GM21447 (cell line): ENCODE data around the gene RBM19.
"Not testable (repeated sequence)": the region's sequence is repeated elsewhere in the genome, so short reads cannot be mapped to it uniquely, and the experiment has no call there.

Source experiments
- ATAC-seq: cut with Tn5 transposase; IDR thresholded peaks from one replicate; pipeline ENCODE4 v1.9.1; 2021; ENCODE audit not compliant: unreplicated experiment

The RBM19 gene

GRCh38 chr12:113906411-113907200 lies 59.5 kb downstream of the RBM19 start:
- ATAC-seq = no peak

- ATAC-seq = no peak
Observed at GRCh38 chr12:113905829-113906228, 60.3 kb downstream of the RBM19 start.

GRCh38 chr12:113903381-113903863 lies 62.7 kb downstream of the RBM19 start:
- no peak for ATAC-seq

GRCh38 chr12:113901319-113901718 lies 64.8 kb downstream of the RBM19 start:
- not testable (repeated sequence) for ATAC-seq

GRCh38 chr12:113900716-113901115 lies 65.4 kb downstream of the RBM19 start:
- no peak for ATAC-seq

GRCh38 chr12:113899561-113900471 lies 66.3 kb downstream of the RBM19 start:
- no peak for ATAC-seq

- no peak for ATAC-seq
Observed at GRCh38 chr12:113899042-113899560, 67.0 kb downstream of the RBM19 start.

- no peak for ATAC-seq
Observed at GRCh38 chr12:113898466-113898865, 67.7 kb downstream of the RBM19 start.

GRCh38 chr12:113897406-113897805 lies 68.7 kb downstream of the RBM19 start:
- ATAC-seq = no peak

GRCh38 chr12:113896841-113897240 lies 69.3 kb downstream of the RBM19 start:
- no peak for ATAC-seq

- ATAC-seq = no peak
Observed at GRCh38 chr12:113896194-113896593, 69.9 kb downstream of the RBM19 start.

- ATAC-seq = no peak
Observed at GRCh38 chr12:113895176-113895575, 70.9 kb downstream of the RBM19 start.

GRCh38 chr12:113894697-113895096 lies 71.4 kb downstream of the RBM19 start:
- no peak for ATAC-seq

GRCh38 chr12:113893221-113893620 lies 72.9 kb downstream of the RBM19 start:
- no peak for ATAC-seq

GRCh38 chr12:113892556-113892955 lies 73.6 kb downstream of the RBM19 start:
- no peak for ATAC-seq

GRCh38 chr12:113891739-113892520 lies 74.2 kb downstream of the RBM19 start:
- ATAC-seq = no peak

GRCh38 chr12:113891167-113891692 lies 74.9 kb downstream of the RBM19 start:
- ATAC-seq = no peak

GRCh38 chr12:113889891-113890581 lies 76.1 kb downstream of the RBM19 start:
- no peak for ATAC-seq

- no peak for ATAC-seq
Observed at GRCh38 chr12:113889076-113889475, 77.0 kb downstream of the RBM19 start.

GRCh38 chr12:113888435-113888834 lies 77.7 kb downstream of the RBM19 start:
- no peak for ATAC-seq
